HG03521 (cell line): ENCODE results near the gene STK4.
"Not testable (repeated sequence)": the region's sequence is repeated elsewhere in the genome, so short reads cannot be mapped to it uniquely, and the experiment has no call there.

Experiments used
- ATAC-seq: cut with Tn5 transposase; IDR thresholded peaks from one replicate; pipeline ENCODE4 v1.9.1; 2021; ENCODE audit warnings: mild to moderate bottlenecking, moderate library complexity; ENCODE audit not compliant: unreplicated experiment

The STK4 gene

DNA sequence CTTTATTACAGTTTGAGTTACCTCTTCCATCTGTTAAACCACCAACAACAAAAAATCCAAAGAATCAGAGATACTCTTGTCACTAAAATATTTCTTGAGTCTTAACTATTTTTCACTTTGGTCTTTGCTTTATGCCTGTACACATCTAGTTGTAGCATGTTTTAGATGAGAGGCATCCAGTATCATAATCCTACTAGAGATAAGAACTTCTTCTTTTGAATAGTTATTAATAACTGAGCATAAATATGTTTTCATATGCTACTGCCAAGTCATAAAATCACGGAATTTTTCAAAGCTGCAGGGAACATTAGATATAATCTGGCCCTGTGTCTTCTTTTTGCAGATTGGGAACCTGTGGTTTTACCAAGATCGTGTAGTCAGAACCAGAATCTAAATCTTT, 55.3 kb downstream of the STK4 start:
- no peak for ATAC-seq

GRCh38 chr20:45023140-45023539, 56.8 kb downstream of the STK4 start:
- not testable (repeated sequence) for ATAC-seq

DNA sequence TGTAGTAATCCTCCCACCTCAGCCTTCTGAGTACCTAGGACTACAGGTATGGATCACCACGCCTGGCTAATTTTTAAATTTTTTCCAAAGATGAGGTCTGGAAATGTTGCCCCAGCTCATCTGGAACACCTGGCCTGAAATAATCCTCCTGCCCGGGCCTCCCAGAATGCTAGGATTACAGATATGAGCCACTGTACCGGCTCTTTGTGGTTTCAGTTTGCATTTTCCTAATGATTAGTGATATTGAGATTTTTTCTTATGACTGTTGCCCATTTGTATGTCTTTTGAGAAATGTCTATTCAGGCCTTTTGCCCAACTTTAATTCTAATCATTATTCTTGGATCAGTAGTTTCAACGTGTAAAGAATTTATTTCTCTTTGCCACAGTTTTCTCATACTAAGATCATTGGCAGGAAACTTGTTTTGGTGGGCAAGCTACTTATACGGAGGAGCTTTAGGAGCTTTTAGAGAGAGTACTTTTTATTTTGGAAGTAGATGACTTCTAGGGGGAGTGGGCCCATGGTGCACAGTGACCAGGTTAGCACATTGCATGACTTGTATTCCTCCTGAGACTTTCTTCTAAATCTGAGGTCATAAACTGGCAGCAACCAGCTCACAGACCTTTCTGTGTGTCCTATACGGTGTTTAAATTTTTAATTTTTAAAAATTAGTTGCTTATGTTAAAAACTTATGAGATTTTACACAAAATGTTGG, 62.3 kb downstream of the STK4 start:
- ATAC-seq = no peak

GRCh38 chr20:45029884-45030283, 63.6 kb downstream of the STK4 start:
- no peak for ATAC-seq

- ATAC-seq = no peak
Observed at GRCh38 chr20:45032276-45032675, 66.0 kb downstream of the STK4 start.

GRCh38 chr20:45032781-45033180, 66.5 kb downstream of the STK4 start:
- no peak for ATAC-seq

GRCh38 chr20:45034436-45034835, 68.1 kb downstream of the STK4 start:
- no peak for ATAC-seq

DNA sequence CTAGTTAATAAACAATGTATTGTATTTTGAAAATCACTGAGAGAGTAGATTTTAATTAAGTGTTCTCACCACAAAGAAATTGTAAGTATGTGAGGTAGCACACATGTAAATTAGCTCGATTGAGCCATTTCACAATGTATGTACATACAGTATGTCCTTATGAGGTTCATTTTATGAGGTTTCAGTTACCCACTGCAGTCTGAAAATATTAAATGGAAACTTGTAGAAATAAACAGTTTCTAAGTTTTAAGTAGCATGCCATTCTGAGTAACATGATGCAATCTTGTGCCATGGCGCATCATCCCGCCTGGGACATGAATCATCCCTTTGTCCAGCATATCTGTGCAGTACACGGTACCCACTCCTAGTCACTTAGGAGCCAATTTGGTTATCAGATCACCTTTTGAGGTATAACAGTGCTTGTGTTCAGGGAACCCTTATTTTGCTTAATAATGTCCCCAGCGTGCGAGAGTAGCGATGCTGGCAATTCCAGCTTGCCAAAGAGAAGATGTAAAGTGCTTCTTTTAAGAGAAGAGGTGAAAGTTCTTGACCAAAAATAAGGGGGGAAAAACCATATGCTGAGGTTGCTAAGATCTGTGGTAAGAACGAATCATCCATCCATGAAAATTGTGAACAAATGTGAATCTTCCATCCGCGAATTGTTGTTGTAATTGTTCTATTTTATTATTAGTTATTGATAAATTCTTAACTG, 69.9 kb downstream of the STK4 start:
- no peak for ATAC-seq

GRCh38 chr20:45037050-45037449, 70.7 kb downstream of the STK4 start:
- no peak for ATAC-seq

DNA sequence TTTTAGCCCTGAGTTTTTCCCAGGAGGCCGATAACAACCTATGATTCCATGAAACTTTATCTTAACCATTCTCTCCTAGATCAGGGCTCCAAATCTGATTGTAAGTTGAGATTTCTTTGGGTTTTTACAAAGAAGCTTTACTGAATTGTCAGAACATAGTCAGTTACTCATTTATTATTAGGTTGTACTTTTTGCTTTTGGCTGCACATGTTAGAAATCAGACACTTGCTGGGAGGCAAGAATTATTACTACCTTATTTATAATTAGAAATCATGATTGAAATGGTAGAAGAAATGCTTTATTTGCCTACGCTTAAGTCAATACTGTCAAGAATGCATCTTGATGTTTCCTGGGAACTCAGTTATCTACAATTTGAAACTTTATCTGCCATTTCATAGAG, 71.3 kb downstream of the STK4 start:
- ATAC-seq = no peak

- no peak for ATAC-seq
Observed at GRCh38 chr20:45038745-45039474, 72.6 kb downstream of the STK4 start.

- ATAC-seq = no peak
Observed at GRCh38 chr20:45039475-45039820, 73.1 kb downstream of the STK4 start.

DNA sequence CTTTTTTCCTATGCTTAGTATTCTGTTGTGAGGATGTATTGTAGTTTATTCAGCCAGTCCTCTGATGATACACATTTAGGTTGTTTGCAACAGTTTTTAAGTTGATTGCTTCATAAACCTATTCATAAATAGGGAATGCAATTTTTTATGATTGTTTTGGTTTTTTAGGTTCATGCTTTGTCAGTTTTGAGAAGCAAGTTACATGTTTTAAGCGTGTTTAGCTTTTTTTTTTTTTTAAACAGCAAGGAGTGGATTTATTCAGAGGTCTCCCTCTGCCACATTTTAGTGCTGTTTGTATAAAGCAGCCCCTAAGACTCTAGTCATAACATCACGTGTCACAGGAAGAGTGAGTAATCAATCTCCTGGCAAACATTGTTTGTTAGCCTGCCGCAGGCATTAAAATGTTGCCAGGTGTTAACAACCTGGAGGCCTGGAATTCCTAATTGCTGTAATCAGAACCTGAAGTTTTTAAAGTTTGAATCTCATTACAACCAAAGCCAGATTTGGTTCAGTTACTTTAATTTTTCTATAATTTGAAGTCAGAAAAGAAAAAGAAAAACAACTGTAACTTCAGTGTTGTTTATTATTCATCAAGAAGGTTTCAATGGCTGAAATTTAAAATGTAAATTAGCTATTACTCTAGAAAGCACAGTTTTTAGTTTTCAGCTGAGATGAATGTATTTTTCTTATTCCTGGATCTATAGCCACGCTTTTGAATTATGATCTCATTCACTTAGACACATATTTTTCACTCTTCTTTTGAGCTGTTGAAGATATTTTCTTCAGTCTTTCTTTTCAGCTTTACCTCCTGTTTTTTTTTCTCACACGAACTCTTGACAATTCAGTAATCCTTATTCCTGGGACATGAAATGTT, 75.4 kb downstream of the STK4 start:
- ATAC-seq = no peak

- no peak for ATAC-seq
Observed at GRCh38 chr20:45042978-45043377, 76.7 kb downstream of the STK4 start.

- ATAC-seq = no peak
Observed at GRCh38 chr20:45044084-45044573, 77.8 kb downstream of the STK4 start.

DNA sequence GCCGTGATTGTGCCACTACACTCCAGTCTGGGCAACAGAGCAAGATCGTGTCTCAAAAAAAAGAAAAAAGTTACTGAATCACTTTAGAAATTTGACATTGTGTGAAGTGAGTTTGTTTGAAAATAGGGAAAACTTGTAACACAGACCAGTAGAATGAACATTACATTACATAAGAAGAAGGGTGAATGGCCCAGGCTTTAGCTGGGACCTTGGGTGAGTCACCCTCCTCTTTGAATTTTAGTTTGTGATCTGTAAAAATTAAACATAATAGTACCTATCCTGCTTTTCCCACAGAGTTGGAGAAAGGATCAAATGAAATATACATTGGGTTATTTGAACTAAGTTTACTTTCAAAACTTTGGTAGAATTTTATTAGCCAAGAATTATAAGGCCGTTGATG, 78.3 kb downstream of the STK4 start:
- no peak for ATAC-seq

- no peak for ATAC-seq
Observed at GRCh38 chr20:45047581-45048119, 81.3 kb downstream of the STK4 start.

DNA sequence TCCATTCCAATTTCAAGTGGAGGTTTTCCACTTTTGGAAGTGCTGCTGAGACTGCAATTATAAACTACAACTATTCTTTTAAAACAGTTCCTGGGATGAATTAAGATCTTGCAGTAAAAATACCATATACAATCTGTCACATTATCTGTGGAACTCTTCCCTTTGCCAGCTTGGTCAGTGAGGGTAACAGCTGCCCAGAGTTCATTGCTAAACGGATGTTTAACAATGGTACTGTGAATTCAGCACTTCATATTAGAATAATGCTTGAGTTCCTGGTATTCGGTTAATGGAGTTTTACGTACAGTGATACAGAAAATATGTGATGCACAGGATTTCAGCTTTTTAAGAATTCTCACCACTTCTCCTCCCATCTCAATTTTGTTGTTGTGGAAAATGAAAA, 83.1 kb downstream of the STK4 start:
- no peak for ATAC-seq

DNA sequence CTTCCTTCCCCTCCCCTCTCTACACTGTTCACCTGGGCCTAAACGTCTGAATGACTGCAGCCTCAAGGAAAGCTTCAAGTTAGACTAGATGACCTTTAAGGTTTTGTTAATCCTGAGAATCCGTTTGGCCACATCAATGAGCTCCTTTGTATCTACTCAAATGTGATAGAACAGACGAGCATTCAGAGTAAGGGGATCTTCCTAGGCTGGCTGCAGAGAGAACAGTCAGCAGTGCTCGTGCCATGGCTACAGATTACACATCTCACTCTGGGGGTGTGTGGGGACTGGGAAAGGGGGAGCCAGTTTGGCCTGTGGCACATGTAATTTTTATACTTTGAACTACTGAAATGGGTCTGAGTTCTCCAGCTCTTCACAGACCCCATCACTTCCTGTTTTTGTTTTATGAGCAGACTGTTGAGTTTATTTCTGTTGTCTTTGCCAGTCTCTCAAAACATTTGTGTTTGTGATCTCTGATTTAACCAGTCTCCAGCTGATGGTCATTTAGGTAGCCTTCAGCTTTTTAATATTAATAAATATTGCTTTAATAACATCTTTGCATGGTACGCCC, 83.7 kb downstream of the STK4 start:
- ATAC-seq = no peak
